ENCODE measurements around the gene ATRN. TPM values are rescaled to one million over a fixed set of nuclear protein-coding genes. Genes with fewer than 3 reads are reported as not detected.

ATRN gene
- total and polyA plus RNA-seq, 2 experiments from 2014 or later: 14.7 to 71.1 TPM

DNA sequence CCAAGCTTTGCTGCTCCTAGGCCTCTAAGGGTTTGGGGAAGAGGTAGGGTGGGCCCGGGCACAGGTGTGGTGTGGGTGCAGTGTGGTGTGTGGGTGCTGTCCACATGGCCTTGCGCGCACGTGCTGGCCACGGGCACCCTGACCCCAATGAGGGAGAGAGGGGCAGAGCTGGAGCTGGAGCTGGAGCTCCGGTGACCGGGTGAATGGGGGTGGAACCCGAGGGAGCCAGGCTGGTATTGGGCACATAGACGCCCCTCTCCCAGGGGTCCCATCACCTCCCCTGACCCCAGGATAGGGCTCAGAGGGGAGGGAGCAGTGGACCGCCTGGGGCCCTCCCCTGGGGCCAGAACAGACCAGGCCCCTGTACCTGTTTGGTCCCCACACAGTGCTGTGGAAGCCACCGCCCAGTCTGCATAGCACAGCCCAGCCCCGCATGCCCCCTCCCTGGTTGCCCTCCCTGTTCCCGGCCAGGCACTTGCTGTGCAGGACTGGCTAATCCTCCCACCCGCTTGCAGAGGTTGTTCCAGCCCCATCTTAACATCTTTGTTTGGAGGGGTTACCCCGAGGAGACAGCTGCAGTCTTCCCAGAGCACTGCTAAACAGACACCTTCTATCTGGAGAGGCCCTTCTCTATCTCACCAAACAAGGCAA is 210.0 kb downstream of the ATRN start:
- Histone ChIP-seq H3K4me3 (no peak overlapping the region), H3K9me2 (replicated peaks; ENCODE audit: insufficient read depth) (no peaks in the 10 kb centered on the region), H3K27ac (peak overlapping the region; percentile 70), H3K27me3 (peaks cover 16% of the 10 kb centered on the region), H3K9me3 (ENCODE audit: low read depth) (no peaks in the 10 kb centered on the region), H2AFZ (no peak overlapping the region), H3K4me2 (peak overlapping the region; percentile 90), H3K36me3 (replicated peaks; ENCODE audit: insufficient read depth, low read depth) (no peaks in the 10 kb centered on the region), H3K4me1 (ENCODE audit: insufficient read depth) (peaks cover 45% of the 10 kb centered on the region), H4K20me1 (ENCODE audit: insufficient read depth, poor library complexity, severe bottlenecking) (no peaks in the 10 kb centered on the region), H3K79me2 (no peaks in the 10 kb centered on the region)
- DNase-seq (ENCODE audit: low spot score): no peak
- no peak for TF ChIP-seq CTCF (IDR thresholded peaks at IDR 0.05; ENCODE audit: poor library complexity)
- no peak for TF ChIP-seq EZH2 (IDR thresholded peaks at IDR 0.05; ENCODE audit: borderline replicate concordance)
- no peak for TF ChIP-seq EZH2phosphoT487 (IDR thresholded peaks at IDR 0.05; ENCODE audit: low read depth, severe bottlenecking, unreplicated experiment)
- 67% methylated on average over 13 of the region's 15 CpGs for WGBS (ENCODE audit: low lambda C conversion rate, missing lambda C conversion rate)

- no peak for DNase-seq (ENCODE audit: low spot score)
- peak overlapping the region; percentile 33 for H3K4me3 ChIP-seq
- H3K9me2 ChIP-seq (replicated peaks; ENCODE audit: insufficient read depth): no peaks in the 10 kb centered on the region
- peaks cover 16% of the 10 kb centered on the region for H3K27me3 ChIP-seq
- peak overlapping the region; percentile 63 for H2AFZ ChIP-seq
- H3K9me3 ChIP-seq (ENCODE audit: low read depth): no peaks in the 10 kb centered on the region
- 19% methylated on average over 21 of the region's 32 CpGs for WGBS (ENCODE audit: low lambda C conversion rate, missing lambda C conversion rate)
- peak overlapping the region; percentile 90 for H3K4me2 ChIP-seq
- peak overlapping the region; percentile 46 for H3K27ac ChIP-seq
- TF ChIP-seq EZH2 (IDR thresholded peaks at IDR 0.05; ENCODE audit: borderline replicate concordance) (no peak), EZH2phosphoT487 (IDR thresholded peaks at IDR 0.05; ENCODE audit: low read depth, severe bottlenecking, unreplicated experiment) (no peak), CTCF (IDR thresholded peaks at IDR 0.05; ENCODE audit: poor library complexity) (no peak)
- H3K4me1 ChIP-seq (ENCODE audit: insufficient read depth): peaks cover 45% of the 10 kb centered on the region
- no peaks in the 10 kb centered on the region for H3K36me3 ChIP-seq (replicated peaks; ENCODE audit: insufficient read depth, low read depth)
- no peaks in the 10 kb centered on the region for H4K20me1 ChIP-seq (ENCODE audit: insufficient read depth, poor library complexity, severe bottlenecking)
- no peaks in the 10 kb centered on the region for H3K79me2 ChIP-seq
These were observed 210.6 kb downstream of the ATRN start for GRCh38 chr20:3681352-3681930.

DNA sequence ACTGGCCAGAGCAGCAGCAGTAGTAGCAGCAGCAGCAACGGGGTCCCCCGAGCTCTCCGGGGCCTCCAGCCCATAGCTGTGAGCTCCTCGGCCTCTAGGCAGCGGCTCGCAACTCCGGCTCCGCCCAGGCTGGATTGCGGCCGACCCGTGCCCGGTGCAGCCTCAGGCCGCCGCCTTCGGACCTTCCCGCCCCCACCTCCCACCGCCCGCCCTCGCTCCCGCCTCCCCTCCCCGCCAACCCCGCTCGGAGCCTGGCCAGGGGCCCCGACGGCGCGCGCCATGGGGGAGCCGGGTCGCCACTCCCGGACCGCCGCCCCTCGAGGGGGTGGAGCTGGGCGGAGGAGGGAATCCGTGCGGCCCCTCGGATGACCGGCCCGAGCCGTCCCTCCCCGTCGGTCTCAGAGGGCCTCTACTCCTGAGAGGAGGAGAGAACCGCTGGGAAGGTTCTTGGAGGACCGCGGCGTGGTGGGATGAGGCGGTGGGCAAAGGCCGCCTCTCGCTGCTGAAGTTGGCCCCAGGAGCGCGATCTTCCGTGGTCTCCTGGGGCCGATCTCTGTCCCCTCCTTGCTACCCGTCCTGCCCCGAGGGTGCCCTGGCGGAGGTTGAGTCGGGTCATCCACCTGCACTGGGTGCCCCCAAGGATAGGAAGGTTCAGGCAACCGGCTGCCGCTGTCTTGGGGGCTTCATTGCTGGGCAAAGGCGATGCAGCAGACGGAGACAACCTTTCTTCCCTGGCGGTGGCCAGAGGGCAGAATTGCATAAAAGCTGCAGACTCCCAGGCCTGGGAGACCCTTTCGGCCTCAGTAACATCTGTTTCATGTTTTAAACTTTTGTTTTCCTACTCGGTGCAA is 211.3 kb downstream of the ATRN start, which contains the start of gene ADAM33:
TSS of gene ADAM33 (minus strand) at position 80 of the 851 bp plus-strand sequence. CDS start at position 74, 6 bp downstream.
- no peaks in the 10 kb centered on the region for H4K20me1 ChIP-seq (ENCODE audit: insufficient read depth, poor library complexity, severe bottlenecking)
- H3K36me3 ChIP-seq (replicated peaks; ENCODE audit: insufficient read depth, low read depth): no peaks in the 10 kb centered on the region
- H3K4me3 ChIP-seq: peak within 1 kb of the TSS; percentile 33
- WGBS (ENCODE audit: low lambda C conversion rate, missing lambda C conversion rate): 14% methylated on average over 32 of the region's 65 CpGs
- no peak for TF ChIP-seq CTCF (IDR thresholded peaks at IDR 0.05; ENCODE audit: poor library complexity)
- no peak for TF ChIP-seq EZH2phosphoT487 (IDR thresholded peaks at IDR 0.05; ENCODE audit: low read depth, severe bottlenecking, unreplicated experiment)
- peak; percentile 80 for TF ChIP-seq EZH2 (IDR thresholded peaks at IDR 0.05; ENCODE audit: borderline replicate concordance)
- peak within 1 kb of the TSS; percentile 90 for H3K4me2 ChIP-seq
- peak; percentile 40 for DNase-seq (ENCODE audit: low spot score)
- no peaks in the 10 kb centered on the region for H3K9me2 ChIP-seq (replicated peaks; ENCODE audit: insufficient read depth)
- H3K27me3 ChIP-seq: peaks cover 16% of the 10 kb centered on the region
- no peaks in the 10 kb centered on the region for H3K79me2 ChIP-seq
- H3K27ac ChIP-seq: peak within 1 kb of the TSS; percentile 55
- peak within 1 kb of the TSS; percentile 63 for H2AFZ ChIP-seq
- H3K9me3 ChIP-seq (ENCODE audit: low read depth): no peaks in the 10 kb centered on the region
- peaks cover 43% of the 10 kb centered on the region for H3K4me1 ChIP-seq (ENCODE audit: insufficient read depth)

Data from hepatocyte (in vitro differentiated cells).